ENCODE results near the gene OR52B6. TPM values are rescaled to one million over a fixed set of nuclear protein-coding genes. Genes with fewer than 3 reads are reported as not detected.
"Not testable (repeated sequence)": the region's sequence is repeated elsewhere in the genome, so short reads cannot be mapped to it uniquely, and the experiment has no call there.

The OR52B6 gene
- total RNA-seq, 1 experiment from 2014 or later: not detected

- no peaks in the 10 kb centered on the region; the same call in 1 of the 2 replicates for H3K27me3 ChIP-seq
- H3K36me3 ChIP-seq: no peaks in the 10 kb centered on the region
- H3K4me3 ChIP-seq: no peak overlapping the region
- no peak for DNase-seq
- H3K9me3 ChIP-seq: no peaks in the 10 kb centered on the region
Observed at GRCh38 chr11:5581014-5581413, 337 bp downstream of the OR52B6 start.

- H3K4me3 ChIP-seq, H3K36me3 ChIP-seq, H3K9me3 ChIP-seq, DNase-seq, H3K27me3 ChIP-seq: not testable (repeated sequence)
Observed at GRCh38 chr11:5584458-5584857, 3.8 kb downstream of the OR52B6 start.

GRCh38 chr11:5589906-5590305 is 9.2 kb downstream of the OR52B6 start:
- not testable (repeated sequence) for H3K36me3 ChIP-seq, H3K4me3 ChIP-seq, H3K9me3 ChIP-seq, DNase-seq, H3K27me3 ChIP-seq

GRCh38 chr11:5591613-5592012 is 10.9 kb downstream of the OR52B6 start:
- H3K36me3 ChIP-seq: no peaks in the 10 kb centered on the region
- H3K9me3 ChIP-seq: no peaks in the 10 kb centered on the region
- no peak for DNase-seq
- no peak overlapping the region for H3K4me3 ChIP-seq
- H3K27me3 ChIP-seq: no peaks in the 10 kb centered on the region

GRCh38 chr11:5592615-5593014 is 11.9 kb downstream of the OR52B6 start:
- no peaks in the 10 kb centered on the region for H3K27me3 ChIP-seq
- H3K36me3 ChIP-seq: no peaks in the 10 kb centered on the region
- H3K9me3 ChIP-seq: no peaks in the 10 kb centered on the region
- no peak overlapping the region for H3K4me3 ChIP-seq
- no peak for DNase-seq

GRCh38 chr11:5593146-5593545 is 12.5 kb downstream of the OR52B6 start:
- Histone ChIP-seq H3K27me3 (no peaks in the 10 kb centered on the region), H3K4me3 (no peak overlapping the region), H3K36me3 (no peaks in the 10 kb centered on the region), H3K9me3 (no peaks in the 10 kb centered on the region)
- DNase-seq: no peak

GRCh38 chr11:5596607-5597201 is 16.0 kb downstream of the OR52B6 start, which contains the start of gene TRIM6:
TSS of gene TRIM6 (plus strand) at chr11:5596637. CDS start at chr11:5596898, 261 bp downstream.
- DNase-seq: peak; percentile 71
- H3K27me3 ChIP-seq: no peaks in the 10 kb centered on the region
- no peaks in the 10 kb centered on the region for H3K36me3 ChIP-seq
- H3K4me3 ChIP-seq: peak within 1 kb of the TSS; percentile 43
- no peaks in the 10 kb centered on the region for H3K9me3 ChIP-seq

- Histone ChIP-seq H3K36me3 (no peaks in the 10 kb centered on the region), H3K9me3 (no peaks in the 10 kb centered on the region), H3K4me3 (no peak overlapping the region), H3K27me3 (no peaks in the 10 kb centered on the region)
- DNase-seq: no peak
Observed at GRCh38 chr11:5597953-5598352, 17.3 kb downstream of the OR52B6 start.

GRCh38 chr11:5600374-5600851 is 19.7 kb downstream of the OR52B6 start:
- peak; percentile 60 for DNase-seq
- H3K36me3 ChIP-seq: no peaks in the 10 kb centered on the region
- no peaks in the 10 kb centered on the region for H3K27me3 ChIP-seq
- H3K4me3 ChIP-seq: no peak overlapping the region
- H3K9me3 ChIP-seq: no peaks in the 10 kb centered on the region

GRCh38 chr11:5602791-5603190 is 22.1 kb downstream of the OR52B6 start:
- H3K36me3 ChIP-seq, DNase-seq, H3K9me3 ChIP-seq, H3K4me3 ChIP-seq, H3K27me3 ChIP-seq: not testable (repeated sequence)

- Histone ChIP-seq H3K27me3 (no peaks in the 10 kb centered on the region), H3K36me3 (no peaks in the 10 kb centered on the region), H3K4me3 (no peak overlapping the region), H3K9me3 (no peaks in the 10 kb centered on the region)
- DNase-seq: peak; percentile 38
Observed at GRCh38 chr11:5603326-5603725, 22.6 kb downstream of the OR52B6 start.

GRCh38 chr11:5604896-5605295 is 24.2 kb downstream of the OR52B6 start:
- Histone ChIP-seq H3K9me3 (no peaks in the 10 kb centered on the region), H3K36me3 (no peaks in the 10 kb centered on the region), H3K4me3 (no peak overlapping the region), H3K27me3 (no peaks in the 10 kb centered on the region)
- DNase-seq: no peak

GRCh38 chr11:5605849-5606248 is 25.2 kb downstream of the OR52B6 start:
- peak; percentile 58 for DNase-seq
- no peak overlapping the region for H3K4me3 ChIP-seq
- no peaks in the 10 kb centered on the region for H3K9me3 ChIP-seq
- H3K27me3 ChIP-seq: no peaks in the 10 kb centered on the region
- no peaks in the 10 kb centered on the region for H3K36me3 ChIP-seq

- DNase-seq: no peak
- Histone ChIP-seq H3K36me3 (no peaks in the 10 kb centered on the region), H3K9me3 (no peaks in the 10 kb centered on the region), H3K4me3 (no peak overlapping the region), H3K27me3 (no peaks in the 10 kb centered on the region)
Observed at GRCh38 chr11:5608808-5609207, 28.1 kb downstream of the OR52B6 start.

- no peak for DNase-seq
- Histone ChIP-seq H3K4me3 (no peak overlapping the region), H3K9me3 (no peaks in the 10 kb centered on the region), H3K36me3 (no peaks in the 10 kb centered on the region), H3K27me3 (no peaks in the 10 kb centered on the region)
Observed at GRCh38 chr11:5610446-5610845, 29.8 kb downstream of the OR52B6 start.

GRCh38 chr11:5611627-5612026 is 30.9 kb downstream of the OR52B6 start:
- DNase-seq: no peak
- no peak overlapping the region for H3K4me3 ChIP-seq
- H3K9me3 ChIP-seq: no peaks in the 10 kb centered on the region
- no peaks in the 10 kb centered on the region for H3K27me3 ChIP-seq
- H3K36me3 ChIP-seq: no peaks in the 10 kb centered on the region

- Histone ChIP-seq H3K27me3 (no peaks in the 10 kb centered on the region), H3K4me3 (no peak overlapping the region), H3K36me3 (no peaks in the 10 kb centered on the region), H3K9me3 (no peaks in the 10 kb centered on the region)
- DNase-seq: peak; percentile 25
Observed at GRCh38 chr11:5618807-5619206, 38.1 kb downstream of the OR52B6 start.

- H3K4me3 ChIP-seq: no peak overlapping the region
- H3K9me3 ChIP-seq: no peaks in the 10 kb centered on the region
- no peaks in the 10 kb centered on the region for H3K36me3 ChIP-seq
- no peaks in the 10 kb centered on the region for H3K27me3 ChIP-seq
- DNase-seq: peak; percentile 65
Observed at GRCh38 chr11:5620651-5621521, 40.2 kb downstream of the OR52B6 start.

All from MG63 (cell line).